B cell (primary cell): Measurements from ENCODE around the gene CYB5A.

ENCODE experiments used
- EZH2 ChIP-seq: IDR thresholded peaks from 2 replicates; pipeline ENCODE4 v1.6.1; 2012; ENCODE audit warnings: borderline replicate concordance, low read depth, mild to moderate bottlenecking, moderate library complexity, low read length; ENCODE audit not compliant: insufficient read depth, poor library complexity, severe bottlenecking
- TF ChIP-seq, protein P1 (sequence below): fragments of 200-600 bp; IDR thresholded peaks from one replicate; pipeline ENCODE4 v1.8.0; 2022; ENCODE audit warnings: antibody characterized with exemption, mild to moderate bottlenecking

DNA sequence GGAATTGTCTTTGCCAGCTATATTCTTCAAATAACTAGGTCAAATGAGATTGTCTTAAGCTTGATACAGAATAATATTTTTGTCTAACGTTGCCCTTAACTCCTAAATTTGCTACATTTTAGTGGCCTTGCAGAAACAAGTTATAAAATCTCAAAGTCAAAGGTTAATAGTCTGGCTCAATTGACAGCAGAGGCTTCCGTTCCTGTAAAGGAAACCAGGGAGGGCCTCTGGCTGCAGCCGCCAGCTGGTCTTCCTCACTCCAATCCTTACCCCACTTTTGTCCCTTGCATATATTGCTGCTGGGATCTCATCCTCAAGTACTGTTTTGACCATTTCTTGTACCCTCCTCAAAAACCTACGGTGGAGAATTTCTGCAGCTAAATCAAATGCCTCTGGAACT lies 17.1 kb downstream of the CYB5A start:
- TF ChIP-seq, protein P1, sequence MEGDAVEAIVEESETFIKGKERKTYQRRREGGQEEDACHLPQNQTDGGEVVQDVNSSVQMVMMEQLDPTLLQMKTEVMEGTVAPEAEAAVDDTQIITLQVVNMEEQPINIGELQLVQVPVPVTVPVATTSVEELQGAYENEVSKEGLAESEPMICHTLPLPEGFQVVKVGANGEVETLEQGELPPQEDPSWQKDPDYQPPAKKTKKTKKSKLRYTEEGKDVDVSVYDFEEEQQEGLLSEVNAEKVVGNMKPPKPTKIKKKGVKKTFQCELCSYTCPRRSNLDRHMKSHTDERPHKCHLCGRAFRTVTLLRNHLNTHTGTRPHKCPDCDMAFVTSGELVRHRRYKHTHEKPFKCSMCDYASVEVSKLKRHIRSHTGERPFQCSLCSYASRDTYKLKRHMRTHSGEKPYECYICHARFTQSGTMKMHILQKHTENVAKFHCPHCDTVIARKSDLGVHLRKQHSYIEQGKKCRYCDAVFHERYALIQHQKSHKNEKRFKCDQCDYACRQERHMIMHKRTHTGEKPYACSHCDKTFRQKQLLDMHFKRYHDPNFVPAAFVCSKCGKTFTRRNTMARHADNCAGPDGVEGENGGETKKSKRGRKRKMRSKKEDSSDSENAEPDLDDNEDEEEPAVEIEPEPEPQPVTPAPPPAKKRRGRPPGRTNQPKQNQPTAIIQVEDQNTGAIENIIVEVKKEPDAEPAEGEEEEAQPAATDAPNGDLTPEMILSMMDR = no peak
- no peak for TF ChIP-seq EZH2
